ENCODE results near the gene ACSL1.

Gene ACSL1

DNA sequence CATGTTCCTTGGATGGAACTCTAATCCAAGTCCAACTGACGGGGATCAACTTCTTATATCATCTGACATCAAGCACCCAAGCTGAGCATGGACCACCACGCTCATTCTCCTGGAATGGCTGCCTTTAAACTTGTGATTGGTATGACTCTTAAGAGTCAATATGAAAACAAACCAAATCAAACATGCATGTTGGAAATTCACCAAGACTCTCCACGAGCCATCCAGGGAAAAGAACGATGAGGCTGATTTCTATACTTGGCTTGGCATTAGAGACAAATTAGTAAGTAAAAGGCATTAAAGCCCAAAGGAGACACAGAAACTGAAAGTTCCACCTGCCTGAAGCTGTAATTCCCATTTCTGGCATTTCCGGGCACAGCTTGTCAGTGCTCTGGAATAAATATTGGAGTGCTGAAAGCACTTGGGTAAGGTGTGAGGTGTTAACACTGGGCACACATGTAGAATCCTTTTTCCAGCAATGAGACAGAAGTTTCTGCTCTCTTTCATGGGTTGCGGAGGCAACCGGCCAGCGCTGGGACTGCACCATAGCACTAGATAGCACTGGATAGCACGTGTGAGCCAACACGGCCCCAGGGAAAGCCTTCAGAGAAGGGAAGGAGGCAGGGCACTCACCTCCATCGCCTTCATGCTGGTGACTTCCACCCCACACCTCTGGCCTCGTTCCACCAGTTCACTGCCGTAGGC, 49.8 kb downstream of the ACSL1 start:
- TF ChIP-seq, protein P1, sequence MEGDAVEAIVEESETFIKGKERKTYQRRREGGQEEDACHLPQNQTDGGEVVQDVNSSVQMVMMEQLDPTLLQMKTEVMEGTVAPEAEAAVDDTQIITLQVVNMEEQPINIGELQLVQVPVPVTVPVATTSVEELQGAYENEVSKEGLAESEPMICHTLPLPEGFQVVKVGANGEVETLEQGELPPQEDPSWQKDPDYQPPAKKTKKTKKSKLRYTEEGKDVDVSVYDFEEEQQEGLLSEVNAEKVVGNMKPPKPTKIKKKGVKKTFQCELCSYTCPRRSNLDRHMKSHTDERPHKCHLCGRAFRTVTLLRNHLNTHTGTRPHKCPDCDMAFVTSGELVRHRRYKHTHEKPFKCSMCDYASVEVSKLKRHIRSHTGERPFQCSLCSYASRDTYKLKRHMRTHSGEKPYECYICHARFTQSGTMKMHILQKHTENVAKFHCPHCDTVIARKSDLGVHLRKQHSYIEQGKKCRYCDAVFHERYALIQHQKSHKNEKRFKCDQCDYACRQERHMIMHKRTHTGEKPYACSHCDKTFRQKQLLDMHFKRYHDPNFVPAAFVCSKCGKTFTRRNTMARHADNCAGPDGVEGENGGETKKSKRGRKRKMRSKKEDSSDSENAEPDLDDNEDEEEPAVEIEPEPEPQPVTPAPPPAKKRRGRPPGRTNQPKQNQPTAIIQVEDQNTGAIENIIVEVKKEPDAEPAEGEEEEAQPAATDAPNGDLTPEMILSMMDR (IDR thresholded peaks at IDR 0.05; ENCODE audit: low read depth, low read length, missing control alignments), result no peak
- no peak overlapping the region for H3K4me3 ChIP-seq (replicated peaks; ENCODE audit: low read depth, low read length)
- DNase-seq (ENCODE audit: extremely low read depth, low read depth), result no peak

DNA sequence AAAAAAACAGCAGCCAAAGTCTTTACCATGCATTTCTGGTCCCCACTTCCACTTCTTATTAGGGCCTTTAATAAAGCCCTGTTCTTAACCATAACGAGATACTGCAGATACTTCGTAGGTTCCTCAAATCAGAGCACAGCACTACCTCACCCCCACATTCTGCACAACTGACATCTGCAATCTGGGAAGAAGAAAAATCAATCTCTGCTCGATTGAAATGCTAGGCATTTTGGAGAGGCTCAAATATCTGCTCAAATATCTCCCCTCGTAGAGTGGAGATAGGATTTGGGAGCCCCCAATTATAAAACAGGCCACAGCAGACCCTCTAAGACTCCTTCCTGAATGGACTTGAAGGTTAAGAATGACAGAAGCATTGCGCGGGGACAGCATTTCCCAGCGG, 51.6 kb downstream of the ACSL1 start:
- no peak overlapping the region for H3K4me3 ChIP-seq (replicated peaks; ENCODE audit: low read depth, low read length)
- DNase-seq (ENCODE audit: extremely low read depth, low read depth), result no peak
- TF ChIP-seq, protein P1 (IDR thresholded peaks at IDR 0.05; ENCODE audit: low read depth, low read length, missing control alignments), result no peak

DNA sequence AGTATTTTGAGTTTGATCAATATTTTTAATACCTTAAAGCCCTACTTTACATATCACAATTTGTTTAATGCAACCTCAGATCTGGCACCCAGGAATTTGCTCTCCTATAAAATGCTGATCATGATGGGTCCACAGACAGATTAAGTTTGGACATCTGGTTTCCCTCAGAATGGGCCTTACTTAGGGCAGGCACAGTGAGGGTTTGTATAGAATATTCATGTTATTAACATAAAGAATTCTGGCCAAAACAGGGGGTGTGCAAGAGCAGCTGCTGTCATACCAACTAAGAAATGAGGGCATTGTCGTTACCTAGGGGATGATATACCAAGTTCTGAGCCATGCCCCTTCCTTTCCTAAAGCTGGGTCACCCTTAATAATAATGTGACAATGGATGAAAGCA, 54.4 kb downstream of the ACSL1 start:
- H3K4me3 ChIP-seq (replicated peaks; ENCODE audit: low read depth, low read length), result no peak overlapping the region
- TF ChIP-seq, protein P1 (IDR thresholded peaks at IDR 0.05; ENCODE audit: low read depth, low read length, missing control alignments), result no peak
- no peak for DNase-seq (ENCODE audit: extremely low read depth, low read depth)

DNA sequence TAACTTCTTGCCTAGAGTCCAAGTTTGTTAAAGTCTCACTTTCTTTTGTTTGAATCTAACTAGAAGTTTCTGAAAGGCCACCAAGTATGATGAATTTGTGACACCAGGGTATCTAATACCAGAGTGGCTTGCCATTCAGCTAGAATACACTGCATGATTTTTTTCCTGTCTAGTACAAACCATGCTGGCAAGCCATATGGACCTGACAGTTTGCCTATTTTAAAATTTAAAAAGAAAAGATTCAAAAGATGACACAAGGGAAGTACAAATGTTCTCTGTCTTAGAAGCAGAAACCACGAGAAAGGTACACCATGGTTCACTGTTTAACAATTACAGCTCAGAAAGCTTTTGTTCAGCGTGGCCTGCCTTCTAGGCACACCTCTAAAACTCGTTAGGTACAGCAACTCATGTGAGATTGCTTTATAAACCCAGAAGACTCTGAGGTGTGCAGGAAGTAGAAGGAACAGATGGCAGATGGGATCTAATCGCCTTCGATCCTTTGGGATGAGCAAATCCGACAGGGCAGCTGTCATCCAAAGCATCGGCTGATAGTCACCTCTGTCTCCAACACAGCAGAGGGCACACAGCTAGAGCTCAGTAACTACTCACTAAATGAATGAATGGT, 56.5 kb downstream of the ACSL1 start:
- H3K4me3 ChIP-seq (replicated peaks; ENCODE audit: low read depth, low read length), result no peak overlapping the region
- TF ChIP-seq, protein P1 (IDR thresholded peaks at IDR 0.05; ENCODE audit: low read depth, low read length, missing control alignments), result no peak
- no peak for DNase-seq (ENCODE audit: extremely low read depth, low read depth)

DNA sequence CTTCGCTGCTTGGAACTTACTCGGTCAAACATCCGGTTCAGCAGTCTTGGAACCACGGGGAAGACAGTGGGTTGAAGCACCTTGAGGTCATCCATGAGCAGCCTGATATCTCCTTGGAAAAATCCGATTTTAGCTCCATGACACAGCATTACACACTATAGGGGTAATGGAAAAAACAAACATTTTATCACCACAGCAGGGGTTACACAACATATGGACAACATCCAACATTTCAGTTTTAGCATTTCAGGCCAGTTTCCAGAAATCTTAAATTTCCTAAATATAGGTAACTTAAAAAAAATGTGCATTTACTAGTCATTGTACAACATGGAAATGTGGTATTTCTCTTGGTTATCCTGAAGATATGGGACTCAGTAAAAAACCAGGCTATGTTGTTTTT, 57.5 kb downstream of the ACSL1 start:
- TF ChIP-seq, protein P1 (IDR thresholded peaks at IDR 0.05; ENCODE audit: low read depth, low read length, missing control alignments), result no peak
- DNase-seq (ENCODE audit: extremely low read depth, low read depth), result no peak
- H3K4me3 ChIP-seq (replicated peaks; ENCODE audit: low read depth, low read length), result no peak overlapping the region

DNA sequence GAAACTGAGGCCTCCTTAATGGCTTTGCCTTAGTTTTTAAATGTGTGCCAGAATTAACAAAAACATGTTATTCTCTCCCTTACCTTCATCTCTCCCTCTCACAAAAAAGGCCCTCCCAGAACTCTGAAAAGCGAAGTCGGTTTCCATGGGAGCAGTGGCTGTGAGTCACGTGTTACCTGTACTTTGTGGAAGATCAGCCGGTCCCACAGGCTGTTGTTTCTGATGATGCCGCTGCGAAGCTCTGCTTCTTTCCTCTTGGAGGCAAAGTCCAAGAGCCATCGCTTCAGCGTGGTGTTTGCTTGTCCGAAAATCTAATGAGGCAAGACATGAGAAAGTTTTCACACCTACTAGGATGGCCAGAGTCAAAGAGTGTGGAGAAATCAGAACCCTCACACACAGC, 59.3 kb downstream of the ACSL1 start:
- DNase-seq (ENCODE audit: extremely low read depth, low read depth), result no peak
- TF ChIP-seq, protein P1 (IDR thresholded peaks at IDR 0.05; ENCODE audit: low read depth, low read length, missing control alignments), result no peak
- H3K4me3 ChIP-seq (replicated peaks; ENCODE audit: low read depth, low read length), result no peak overlapping the region

Measured in HFF-Myc (cell line).